Measurements from ENCODE around the gene ITFG1.

DNA sequence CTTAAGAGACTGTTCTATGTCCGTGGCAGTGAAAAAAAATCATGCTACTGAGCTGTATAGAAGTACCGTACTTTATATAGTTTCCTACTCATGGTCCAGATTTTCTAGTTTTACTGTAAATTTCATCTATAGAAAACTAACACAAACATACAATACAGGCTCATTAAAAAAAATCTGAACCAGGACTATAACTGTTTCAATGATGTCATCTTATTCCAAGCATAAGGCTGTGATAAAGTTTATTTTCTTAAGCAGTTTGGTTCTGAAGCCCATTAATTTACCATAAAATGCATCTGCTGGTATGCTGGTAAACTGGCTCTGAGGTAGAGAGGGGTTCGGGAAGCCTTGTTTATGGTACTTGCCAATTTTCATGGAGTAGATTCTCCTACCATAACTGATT, 300.4 kb downstream of the ITFG1 start:
- TF ChIP-seq, protein P1, sequence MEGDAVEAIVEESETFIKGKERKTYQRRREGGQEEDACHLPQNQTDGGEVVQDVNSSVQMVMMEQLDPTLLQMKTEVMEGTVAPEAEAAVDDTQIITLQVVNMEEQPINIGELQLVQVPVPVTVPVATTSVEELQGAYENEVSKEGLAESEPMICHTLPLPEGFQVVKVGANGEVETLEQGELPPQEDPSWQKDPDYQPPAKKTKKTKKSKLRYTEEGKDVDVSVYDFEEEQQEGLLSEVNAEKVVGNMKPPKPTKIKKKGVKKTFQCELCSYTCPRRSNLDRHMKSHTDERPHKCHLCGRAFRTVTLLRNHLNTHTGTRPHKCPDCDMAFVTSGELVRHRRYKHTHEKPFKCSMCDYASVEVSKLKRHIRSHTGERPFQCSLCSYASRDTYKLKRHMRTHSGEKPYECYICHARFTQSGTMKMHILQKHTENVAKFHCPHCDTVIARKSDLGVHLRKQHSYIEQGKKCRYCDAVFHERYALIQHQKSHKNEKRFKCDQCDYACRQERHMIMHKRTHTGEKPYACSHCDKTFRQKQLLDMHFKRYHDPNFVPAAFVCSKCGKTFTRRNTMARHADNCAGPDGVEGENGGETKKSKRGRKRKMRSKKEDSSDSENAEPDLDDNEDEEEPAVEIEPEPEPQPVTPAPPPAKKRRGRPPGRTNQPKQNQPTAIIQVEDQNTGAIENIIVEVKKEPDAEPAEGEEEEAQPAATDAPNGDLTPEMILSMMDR (IDR thresholded peaks at IDR 0.05) = no peak
- TF ChIP-seq POLR2A (IDR thresholded peaks at IDR 0.05) = no peak
